Mucosa of descending colon (tissue), 3 donors: Measurements from ENCODE around the gene CRMP1. TPM values are rescaled to one million over a fixed set of nuclear protein-coding genes. Genes with fewer than 3 reads are reported as not detected.
"Not testable (repeated sequence)": the region's sequence is repeated elsewhere in the genome, so short reads cannot be mapped to it uniquely, and the experiment has no call there.

Experiments
- ATAC-seq: fragments of 200-7000 bp; cut with Tn5 transposase; one replicate; pipeline ENCODE4 v1.9.1; 2020; ENCODE audit warnings: mild to moderate bottlenecking, moderate library complexity
- DNase-seq, 3 donors: peaks; one replicate each; pipeline ENCODE4 v3.0.0-alpha.2; 2020
- H3K36me3 ChIP-seq: fragments of 200-600 bp; one replicate; pipeline ENCODE4 v1.8.0; 2021; ENCODE audit warnings: low read depth, mild to moderate bottlenecking
- H3K4me1 ChIP-seq: fragments of 200-600 bp; one replicate; pipeline ENCODE4 v1.8.0; 2021; ENCODE audit warnings: low read depth, mild to moderate bottlenecking
- H3K4me3 ChIP-seq: fragments of 200-600 bp; one replicate; pipeline ENCODE4 v1.8.0; 2021; ENCODE audit warnings: mild to moderate bottlenecking
- H3K9me3 ChIP-seq: fragments of 200-600 bp; one replicate; pipeline ENCODE4 v1.8.0; 2021; ENCODE audit warnings: mild to moderate bottlenecking
- intact Hi-C, 2 donors: fragments of 100-400 bp; cut with DNase I in 1 of 2; cut with micrococcal nuclease in 1 of 2; formaldehyde crosslinking; loops; one replicate each; pipeline versions ENCODE4 v1.11.0 to v1.11.1; 2022; cut with DNase I, micrococcal nuclease
- total RNA-seq, 3 donors: library from RNA; stranded (reverse); fragmentation: NEBNext Ultra II Directional in 2 of 3; extraction: Animal tissue kit (Norgen Biotek cat#: 25700) in 2 of 3; gene quantifications; one replicate each; pipeline versions ENCODE4 v1.2.1 to v1.2.4, GENCODE V29; 2021 to 2023
- TF ChIP-seq, protein P1 (sequence below): fragments of 200-600 bp; IDR thresholded peaks from one replicate; pipeline ENCODE4 v1.8.0; 2022; ENCODE audit warnings: antibody characterized with exemption, mild to moderate bottlenecking
- donor health status: DM: no; HTN: no; CAD: no; lungs with moderate emphysema.
- donor health status: DM: no; HTN: no; CAD: no.
- donor health status: DM: no; HTN: yes; CAD: no.

CRMP1 gene
- total RNA-seq, 3 donors from 2014 or later: 0.58 to 4.4 (median 1.0) TPM

DNA sequence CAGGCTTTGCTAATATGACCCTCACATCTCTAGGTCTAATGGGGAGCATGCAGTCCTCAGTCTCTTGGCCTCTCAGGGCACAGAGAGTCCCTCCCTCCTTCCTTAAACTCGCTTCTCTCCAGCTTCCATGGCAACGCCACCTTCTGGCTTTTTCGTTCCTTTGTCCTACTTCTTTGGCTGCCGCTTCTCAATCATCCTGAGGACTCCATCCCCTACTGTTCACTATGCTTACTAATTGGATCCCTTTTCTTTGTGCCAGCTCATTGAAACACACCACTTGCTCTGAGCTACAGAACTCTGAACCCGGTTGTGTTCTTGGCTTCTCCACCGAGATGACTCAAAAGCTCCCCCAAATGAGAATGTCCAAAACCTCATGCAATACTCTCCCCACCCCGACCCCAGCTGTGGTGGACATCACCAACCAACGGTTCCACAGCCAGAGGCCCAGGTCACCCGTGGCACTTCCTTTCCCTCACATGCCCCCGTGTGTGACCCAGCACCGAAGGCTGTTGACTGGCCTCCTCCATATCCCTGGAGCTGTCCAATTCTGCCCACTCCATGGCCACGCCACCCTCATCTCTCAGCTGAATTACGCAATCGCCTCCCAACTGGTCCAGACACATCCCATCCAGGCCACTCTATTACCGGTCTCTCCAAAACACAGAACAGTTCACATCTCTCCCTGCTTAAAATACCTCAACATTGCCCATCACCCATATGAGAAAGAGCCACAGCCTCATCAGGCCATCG, 34.7 kb downstream of the CRMP1 start:
- H3K4me1 ChIP-seq: no peaks in the 10 kb centered on the region
- no peak overlapping the region for H3K4me3 ChIP-seq
- ATAC-seq (no peak), DNase-seq (no peak)
- no peaks in the 10 kb centered on the region for H3K36me3 ChIP-seq
- TF ChIP-seq, protein P1, sequence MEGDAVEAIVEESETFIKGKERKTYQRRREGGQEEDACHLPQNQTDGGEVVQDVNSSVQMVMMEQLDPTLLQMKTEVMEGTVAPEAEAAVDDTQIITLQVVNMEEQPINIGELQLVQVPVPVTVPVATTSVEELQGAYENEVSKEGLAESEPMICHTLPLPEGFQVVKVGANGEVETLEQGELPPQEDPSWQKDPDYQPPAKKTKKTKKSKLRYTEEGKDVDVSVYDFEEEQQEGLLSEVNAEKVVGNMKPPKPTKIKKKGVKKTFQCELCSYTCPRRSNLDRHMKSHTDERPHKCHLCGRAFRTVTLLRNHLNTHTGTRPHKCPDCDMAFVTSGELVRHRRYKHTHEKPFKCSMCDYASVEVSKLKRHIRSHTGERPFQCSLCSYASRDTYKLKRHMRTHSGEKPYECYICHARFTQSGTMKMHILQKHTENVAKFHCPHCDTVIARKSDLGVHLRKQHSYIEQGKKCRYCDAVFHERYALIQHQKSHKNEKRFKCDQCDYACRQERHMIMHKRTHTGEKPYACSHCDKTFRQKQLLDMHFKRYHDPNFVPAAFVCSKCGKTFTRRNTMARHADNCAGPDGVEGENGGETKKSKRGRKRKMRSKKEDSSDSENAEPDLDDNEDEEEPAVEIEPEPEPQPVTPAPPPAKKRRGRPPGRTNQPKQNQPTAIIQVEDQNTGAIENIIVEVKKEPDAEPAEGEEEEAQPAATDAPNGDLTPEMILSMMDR: no peak
- intact Hi-C loops: no loop called here
- no peaks in the 10 kb centered on the region for H3K9me3 ChIP-seq

DNA sequence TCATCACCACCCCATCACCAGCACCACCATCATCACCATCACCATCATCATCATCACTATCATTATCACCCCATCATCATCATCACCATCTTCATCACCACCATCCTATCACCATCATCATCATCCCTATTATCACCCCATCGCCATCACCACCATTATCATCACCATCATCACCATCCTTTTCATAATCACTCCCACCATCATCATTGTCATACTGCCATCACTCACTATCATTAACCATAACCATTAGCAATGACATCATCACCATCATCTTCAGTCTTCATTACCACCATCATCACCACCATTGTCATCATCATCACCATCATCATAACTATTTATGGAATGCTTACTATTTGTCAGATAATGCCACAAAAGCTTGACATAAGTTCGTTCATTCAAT, 35.7 kb downstream of the CRMP1 start:
- Histone ChIP-seq H3K9me3 (no peaks in the 10 kb centered on the region), H3K4me1 (no peaks in the 10 kb centered on the region), H3K36me3 (no peaks in the 10 kb centered on the region), H3K4me3 (no peak overlapping the region)
- no peak for ATAC-seq
- TF ChIP-seq, protein P1: no peak
- DNase-seq: no peak
- intact Hi-C loops: no loop called here

DNA sequence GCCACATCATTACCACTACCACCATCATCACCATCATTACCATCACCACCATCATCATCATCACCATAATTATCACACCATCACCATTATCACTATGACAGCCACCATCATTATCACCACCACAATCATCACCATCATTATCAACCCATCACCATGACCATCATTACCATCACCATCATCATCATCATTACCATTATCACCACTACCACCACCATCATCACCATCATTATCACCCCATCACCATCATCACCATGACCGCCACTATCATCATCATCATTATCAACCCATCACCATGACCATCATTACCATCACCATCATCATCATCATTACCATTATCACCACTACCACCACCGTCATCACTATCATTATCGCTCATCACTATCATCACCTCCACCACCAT, 36.5 kb downstream of the CRMP1 start:
- intact Hi-C loops, H3K4me1 ChIP-seq, ATAC-seq, DNase-seq, H3K9me3 ChIP-seq, H3K4me3 ChIP-seq, H3K36me3 ChIP-seq: not testable (repeated sequence)

DNA sequence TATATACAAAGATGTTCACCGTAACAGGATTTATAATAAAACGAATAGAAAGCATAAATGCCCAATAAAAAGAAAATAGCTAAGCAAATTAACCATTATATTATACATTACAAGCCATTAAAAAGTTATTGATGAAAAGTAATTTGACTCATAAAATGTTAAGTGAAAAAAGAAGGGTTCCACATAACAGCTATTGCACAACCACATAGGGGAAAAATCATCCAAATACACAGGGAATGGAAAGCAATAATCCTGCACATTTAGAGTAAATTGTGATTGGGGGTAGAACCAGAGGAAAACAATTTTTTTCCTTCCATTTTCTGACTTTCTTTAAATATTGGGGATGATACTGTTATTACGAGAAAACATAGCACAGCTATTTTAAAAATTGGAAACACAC, 38.0 kb downstream of the CRMP1 start:
- TF ChIP-seq, protein P1: no peak
- Histone ChIP-seq H3K36me3 (no peaks in the 10 kb centered on the region), H3K4me3 (no peak overlapping the region), H3K4me1 (no peaks in the 10 kb centered on the region), H3K9me3 (no peaks in the 10 kb centered on the region)
- DNase-seq: no peak
- intact Hi-C loops: no loop called here
- ATAC-seq: no peak

DNA sequence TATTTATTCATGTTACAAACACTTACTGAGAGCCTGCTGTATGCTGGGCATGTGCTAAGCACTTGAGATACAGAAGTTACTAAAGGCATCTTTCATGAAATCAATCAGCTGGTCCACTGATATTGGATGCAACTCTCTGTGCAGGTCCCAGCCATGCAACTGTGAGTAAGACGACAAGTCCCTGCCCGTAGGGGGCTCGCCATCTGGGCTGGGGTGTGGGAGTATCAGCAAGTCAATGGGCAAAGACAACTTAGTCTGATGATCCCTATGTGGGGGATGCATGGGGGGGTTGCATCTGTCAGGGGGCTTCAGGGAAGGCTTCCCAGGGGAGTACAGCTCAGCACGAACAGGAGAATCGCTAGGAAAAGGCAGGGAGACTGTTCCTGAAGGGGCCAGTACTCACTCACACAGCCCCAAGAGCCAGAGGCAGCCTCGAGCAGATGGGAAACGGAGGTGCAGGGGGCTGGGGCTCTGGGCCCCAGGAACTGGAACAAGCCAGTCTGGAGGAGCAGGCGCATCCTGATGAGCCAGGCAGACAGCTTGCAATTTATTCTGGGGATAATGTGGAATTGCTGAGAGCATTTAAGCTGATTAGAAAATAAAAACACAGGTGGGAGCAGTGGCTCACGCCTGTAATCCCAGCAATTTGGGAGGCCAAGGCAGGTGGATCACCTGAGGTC, 40.2 kb downstream of the CRMP1 start:
- DNase-seq: no peak
- no peaks in the 10 kb centered on the region for H3K9me3 ChIP-seq
- TF ChIP-seq, protein P1: no peak
- H3K4me3 ChIP-seq: no peak overlapping the region
- no peaks in the 10 kb centered on the region for H3K36me3 ChIP-seq
- ATAC-seq: no peak
- intact Hi-C loops: no loop called here
- no peaks in the 10 kb centered on the region for H3K4me1 ChIP-seq

DNA sequence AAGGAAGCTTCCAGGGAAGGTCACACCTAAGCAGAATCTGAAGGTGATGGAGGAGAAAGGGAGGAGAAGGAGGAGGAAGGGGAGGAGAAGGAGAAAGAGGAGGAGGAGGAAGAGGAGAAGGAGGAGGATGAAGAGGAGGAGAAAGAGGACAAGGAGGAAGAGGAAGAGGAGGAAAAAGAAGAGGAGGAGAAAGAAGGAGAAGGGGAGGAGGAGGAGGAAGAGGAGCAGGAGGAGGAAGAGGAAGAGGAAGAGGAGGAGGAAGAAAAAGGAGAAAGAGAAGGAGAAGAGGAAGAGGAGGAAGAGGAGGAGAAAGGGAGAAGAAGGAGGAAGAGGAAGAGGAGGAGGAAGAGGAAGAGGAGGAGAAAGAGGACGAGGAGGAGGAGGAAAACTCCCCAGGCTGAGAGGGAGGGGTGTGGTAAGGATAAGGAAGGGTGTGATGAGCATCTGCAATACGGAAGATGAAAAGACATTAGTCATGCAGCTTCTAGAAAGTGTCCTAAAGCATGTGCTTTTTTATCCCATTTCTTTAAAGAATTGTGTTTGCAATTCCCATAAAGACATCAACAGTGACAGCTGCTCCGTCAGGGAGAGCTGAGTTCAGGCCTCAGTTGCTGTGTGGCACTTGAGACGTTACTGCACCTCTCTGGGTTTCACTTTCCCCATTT, 41.1 kb downstream of the CRMP1 start:
- ATAC-seq (no peak), DNase-seq (no peak)
- TF ChIP-seq, protein P1: no peak
- Histone ChIP-seq H3K4me3 (no peak overlapping the region), H3K36me3 (no peaks in the 10 kb centered on the region), H3K9me3 (no peaks in the 10 kb centered on the region), H3K4me1 (no peaks in the 10 kb centered on the region)
- intact Hi-C loops: no loop called here
